ENCODE measurements around the gene TP53AIP1. TPM values are rescaled to one million over a fixed set of nuclear protein-coding genes. Genes with fewer than 3 reads are reported as not detected.

TP53AIP1 gene
- total RNA-seq, 2 experiments from 2014 or later = 0.20 TPM; not detected in 1

DNA sequence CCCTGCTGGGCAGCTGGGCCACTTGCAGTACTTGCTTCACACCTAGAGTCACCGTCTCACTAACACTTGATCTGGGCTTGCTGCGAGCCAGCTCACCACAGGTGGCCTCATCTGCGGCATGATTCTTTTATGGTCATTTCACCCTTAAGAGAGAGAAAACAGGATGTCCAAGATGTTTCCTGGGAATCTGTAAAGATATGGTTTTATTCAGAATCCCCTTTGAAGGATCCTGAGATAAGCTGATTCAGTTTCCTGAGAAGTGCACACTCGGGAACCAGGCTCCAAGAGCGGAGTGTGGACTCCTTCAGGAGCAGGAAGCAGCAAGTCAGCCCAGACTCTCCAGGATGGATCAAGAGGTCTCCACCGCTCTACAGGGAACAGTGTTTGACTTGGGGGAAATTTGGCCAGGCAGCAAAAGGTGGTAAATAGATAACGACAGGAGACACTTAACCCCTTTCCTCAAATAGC, 21.8 kb upstream of the TP53AIP1 start:
- intact Hi-C loops (cut with DNase I, micrococcal nuclease) = no loop called here
- Mint-ChIP-seq H3K9me3 (no peaks in the 10 kb centered on the region), H3K27me3 (no peaks in the 10 kb centered on the region), H3K27ac (no peak overlapping the region), H3K4me1 (ENCODE audit: low read depth) (peaks cover 15% of the 10 kb centered on the region), H3K4me3 (no peak overlapping the region), H3K36me3 (ENCODE audit: low read depth) (peaks cover 9% of the 10 kb centered on the region)
- Histone ChIP-seq H3K27me3 (ENCODE audit: control insufficient read depth in 1 of 2, insufficient read depth in 2 of 2, low read length in 2 of 2) (no peaks in the 10 kb centered on the region), H3K36me3 (ENCODE audit: insufficient read depth, low read length) (no peaks in the 10 kb centered on the region), H3K4me1 (ENCODE audit: insufficient read depth, low read length) (no peaks in the 10 kb centered on the region), H3K4me3 (ENCODE audit: low read length) (no peak overlapping the region), H3K9me3 (ENCODE audit: control insufficient read depth in 1 of 2, insufficient read depth in 1 of 2, low read length in 2 of 2) (no peaks in the 10 kb centered on the region), H3K27ac (ENCODE audit: low read depth in 1 of 2, low read length in 2 of 2) (no peak overlapping the region)
- CTCF ChIA-PET = no interaction called here
- DNase-seq (no peak), ATAC-seq (ENCODE audit: poor library complexity) (no peak)
- TF ChIP-seq, protein P1, sequence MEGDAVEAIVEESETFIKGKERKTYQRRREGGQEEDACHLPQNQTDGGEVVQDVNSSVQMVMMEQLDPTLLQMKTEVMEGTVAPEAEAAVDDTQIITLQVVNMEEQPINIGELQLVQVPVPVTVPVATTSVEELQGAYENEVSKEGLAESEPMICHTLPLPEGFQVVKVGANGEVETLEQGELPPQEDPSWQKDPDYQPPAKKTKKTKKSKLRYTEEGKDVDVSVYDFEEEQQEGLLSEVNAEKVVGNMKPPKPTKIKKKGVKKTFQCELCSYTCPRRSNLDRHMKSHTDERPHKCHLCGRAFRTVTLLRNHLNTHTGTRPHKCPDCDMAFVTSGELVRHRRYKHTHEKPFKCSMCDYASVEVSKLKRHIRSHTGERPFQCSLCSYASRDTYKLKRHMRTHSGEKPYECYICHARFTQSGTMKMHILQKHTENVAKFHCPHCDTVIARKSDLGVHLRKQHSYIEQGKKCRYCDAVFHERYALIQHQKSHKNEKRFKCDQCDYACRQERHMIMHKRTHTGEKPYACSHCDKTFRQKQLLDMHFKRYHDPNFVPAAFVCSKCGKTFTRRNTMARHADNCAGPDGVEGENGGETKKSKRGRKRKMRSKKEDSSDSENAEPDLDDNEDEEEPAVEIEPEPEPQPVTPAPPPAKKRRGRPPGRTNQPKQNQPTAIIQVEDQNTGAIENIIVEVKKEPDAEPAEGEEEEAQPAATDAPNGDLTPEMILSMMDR (IDR thresholded peaks at IDR 0.05) = no peak
- POLR2A ChIA-PET = no interaction called here

GRCh38 chr11:128963744-128964325, 21.2 kb upstream of the TP53AIP1 start:
- H3K4me3 Mint-ChIP-seq = no peak overlapping the region
- H3K27me3 Mint-ChIP-seq = no peaks in the 10 kb centered on the region
- Histone ChIP-seq H3K4me3 (ENCODE audit: low read length) (no peak overlapping the region), H3K9me3 (ENCODE audit: control insufficient read depth in 1 of 2, insufficient read depth in 1 of 2, low read length in 2 of 2) (no peaks in the 10 kb centered on the region), H3K36me3 (ENCODE audit: insufficient read depth, low read length) (no peaks in the 10 kb centered on the region), H3K27ac (ENCODE audit: low read depth in 1 of 2, low read length in 2 of 2) (no peak overlapping the region), H3K27me3 (ENCODE audit: control insufficient read depth in 1 of 2, insufficient read depth in 2 of 2, low read length in 2 of 2) (no peaks in the 10 kb centered on the region), H3K4me1 (ENCODE audit: insufficient read depth, low read length) (no peaks in the 10 kb centered on the region)
- POLR2A ChIA-PET = no interaction called here
- H3K27ac Mint-ChIP-seq = no peak overlapping the region
- intact Hi-C loops (cut with DNase I, micrococcal nuclease) = no loop called here
- peaks cover 15% of the 10 kb centered on the region for H3K4me1 Mint-ChIP-seq (ENCODE audit: low read depth)
- no peaks in the 10 kb centered on the region for H3K9me3 Mint-ChIP-seq
- DNase-seq (peak in 1 of 14 experiments; percentile 11), ATAC-seq (ENCODE audit: poor library complexity) (no peak)
- TF ChIP-seq, protein P1 (IDR thresholded peaks at IDR 0.05) = no peak
- CTCF ChIA-PET = no interaction called here
- H3K36me3 Mint-ChIP-seq (ENCODE audit: low read depth) = peaks cover 8% of the 10 kb centered on the region

- ATAC-seq (ENCODE audit: poor library complexity) = no peak
- H3K4me3 ChIP-seq (ENCODE audit: low read length) = no peak overlapping the region
- Mint-ChIP-seq H3K27ac (no peak overlapping the region), H3K9me3 (no peaks in the 10 kb centered on the region), H3K4me1 (ENCODE audit: low read depth) (peaks cover 15% of the 10 kb centered on the region), H3K36me3 (ENCODE audit: low read depth) (peaks cover under 1% of the 10 kb centered on the region), H3K27me3 (no peaks in the 10 kb centered on the region), H3K4me3 (no peak overlapping the region)
- H3K9me3 ChIP-seq (ENCODE audit: control insufficient read depth in 1 of 2, insufficient read depth in 1 of 2, low read length in 2 of 2) = no peaks in the 10 kb centered on the region
- intact Hi-C loops (cut with DNase I, micrococcal nuclease) = no loop called here
- POLR2A ChIA-PET = no interaction called here
- CTCF ChIA-PET = no interaction called here
- no peak overlapping the region for H3K27ac ChIP-seq (ENCODE audit: low read depth in 1 of 2, low read length in 2 of 2)
- TF ChIP-seq, protein P1 (IDR thresholded peaks at IDR 0.05) = no peak
- H3K36me3 ChIP-seq (ENCODE audit: insufficient read depth, low read length) = no peaks in the 10 kb centered on the region
- peaks cover 0 to under 1% of the 10 kb centered on the region in 2 experiments for H3K27me3 ChIP-seq (ENCODE audit: control insufficient read depth in 1 of 2, insufficient read depth in 2 of 2, low read length in 2 of 2)
- H3K4me1 ChIP-seq (ENCODE audit: insufficient read depth, low read length) = no peaks in the 10 kb centered on the region
- no peak for DNase-seq
These were observed 20.2 kb upstream of the TP53AIP1 start for GRCh38 chr11:128962896-128963295.
